Measurements from ENCODE around the gene FLACC1. TPM values are rescaled to one million over a fixed set of nuclear protein-coding genes. Genes with fewer than 3 reads are reported as not detected.
"Not testable (repeated sequence)": the region's sequence is repeated elsewhere in the genome, so short reads cannot be mapped to it uniquely, and the experiment has no call there.

Gene FLACC1, protein sequence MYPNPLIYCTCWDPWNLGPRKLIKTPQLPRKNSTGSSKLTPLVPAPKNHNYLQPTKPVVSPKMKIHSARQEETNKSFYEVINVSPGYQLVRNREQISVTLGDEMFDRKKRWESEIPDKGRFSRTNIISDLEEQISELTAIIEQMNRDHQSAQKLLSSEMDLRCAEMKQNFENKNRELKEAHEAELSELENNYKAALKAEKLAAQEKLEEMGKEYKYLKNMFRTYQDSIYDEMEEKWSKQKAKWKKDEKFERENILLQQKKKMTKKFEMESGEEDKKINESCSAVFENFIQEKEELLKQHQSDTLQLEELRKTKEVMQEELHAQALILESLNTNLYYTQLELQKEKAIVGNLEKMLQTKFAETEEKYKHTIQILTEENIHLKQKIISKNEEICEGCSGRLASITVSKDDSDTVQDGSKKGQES
- not detected in 2 replicates for total RNA-seq (2014; rRNA removed; shearing (Covaris generic))

DNA sequence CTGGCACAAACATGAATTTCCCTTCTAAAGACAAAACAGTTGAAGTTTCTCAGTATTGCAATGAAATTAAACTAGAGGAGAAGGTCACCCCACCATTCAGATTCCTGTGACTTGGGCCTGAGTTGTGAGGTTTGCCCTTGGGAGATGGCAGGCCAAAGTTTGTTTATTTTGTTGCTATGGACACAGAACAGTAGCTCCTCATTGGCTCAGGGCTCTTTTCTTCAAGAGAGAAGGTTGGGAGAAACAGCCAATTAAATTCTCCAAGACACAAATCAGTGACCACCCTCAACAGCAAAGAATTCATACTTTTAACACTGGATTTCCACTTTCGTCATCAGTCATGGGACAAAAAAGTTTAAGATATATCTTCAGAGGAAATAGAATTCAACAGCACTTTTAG, at the start of gene FLACC1:
TSS of gene FLACC1 (minus strand) at position 125 of the 400 bp plus-strand sequence. CDS start 5,941 bp downstream, outside the sequence.
- peak; percentile 53 for DNase-seq (ENCODE audit: low read depth)

DNA sequence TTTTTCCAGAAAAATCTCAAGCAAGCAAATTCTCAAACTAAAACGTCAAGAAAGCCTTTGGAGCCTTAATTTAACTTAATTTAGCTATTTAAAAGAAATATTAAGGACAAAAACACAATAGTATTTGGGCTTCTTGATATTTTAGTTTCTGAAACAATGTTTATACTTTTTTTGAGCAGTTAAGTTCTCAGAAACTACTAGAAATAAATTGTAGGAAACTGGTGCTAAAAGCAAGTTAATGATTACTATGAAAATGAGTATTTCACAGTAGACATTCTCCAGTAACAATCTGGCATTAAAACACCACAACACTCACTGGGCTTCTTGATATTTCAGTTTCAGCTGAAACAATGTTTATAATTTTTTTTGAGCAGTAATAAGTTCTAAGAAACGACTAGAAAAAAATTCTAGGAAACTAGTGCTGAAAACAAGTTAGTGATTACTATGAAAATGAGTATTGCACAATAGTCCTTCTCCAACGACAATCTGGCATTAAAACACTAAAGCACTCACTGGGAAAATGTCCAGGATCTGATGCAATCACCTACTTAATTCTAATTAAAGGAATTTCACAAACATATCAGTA, 49.0 kb upstream of the FLACC1 start:
- no peak for DNase-seq (ENCODE audit: low read depth)

DNA sequence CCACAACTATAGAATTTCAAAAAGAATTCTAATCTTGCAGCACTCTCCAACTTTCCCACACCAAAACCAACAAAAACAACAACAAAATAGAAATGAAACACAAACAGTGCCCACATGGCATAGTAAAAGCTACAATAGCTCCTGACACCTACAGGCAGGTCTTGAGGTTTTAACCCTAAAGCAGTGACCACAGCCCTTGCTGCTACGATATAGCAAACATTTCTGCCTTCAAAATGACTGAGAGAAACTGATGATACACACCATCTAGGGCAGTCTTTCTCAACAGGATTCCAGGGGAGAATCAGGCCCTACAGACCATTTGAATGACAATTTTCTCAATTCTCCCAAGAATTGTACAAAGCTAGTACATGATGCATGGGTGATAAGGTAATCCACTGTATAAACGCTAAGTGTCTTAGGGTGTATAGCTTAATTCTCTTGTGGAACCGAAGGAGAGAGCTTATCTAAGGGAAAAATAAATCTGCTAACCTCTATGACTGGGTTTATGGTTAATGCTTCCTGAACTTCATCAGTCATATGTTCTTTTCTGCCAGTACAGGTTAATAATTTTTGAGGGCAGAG, 47.6 kb upstream of the FLACC1 start:
- no peak for DNase-seq (ENCODE audit: low read depth)

DNA sequence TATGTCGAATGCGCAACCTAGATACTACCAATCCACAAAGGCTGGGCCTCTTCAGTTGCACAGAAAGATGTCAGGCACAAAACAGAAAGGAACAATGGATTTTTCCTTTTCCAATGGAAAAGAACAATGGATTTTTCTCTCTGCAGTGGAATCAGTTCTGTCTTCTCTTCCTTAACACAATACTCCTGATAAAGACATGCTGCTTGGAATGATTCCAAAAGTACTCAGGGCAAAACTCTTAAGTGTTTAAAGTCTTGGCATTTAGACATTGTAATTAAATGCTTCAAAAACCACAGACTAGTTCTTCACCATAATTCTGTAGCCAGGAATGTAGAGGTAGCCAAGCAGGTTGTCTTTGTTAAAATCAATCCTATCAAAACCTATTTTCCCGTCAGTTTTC, 46.7 kb upstream of the FLACC1 start:
- peak; percentile 22 for DNase-seq (ENCODE audit: low read depth)

DNA sequence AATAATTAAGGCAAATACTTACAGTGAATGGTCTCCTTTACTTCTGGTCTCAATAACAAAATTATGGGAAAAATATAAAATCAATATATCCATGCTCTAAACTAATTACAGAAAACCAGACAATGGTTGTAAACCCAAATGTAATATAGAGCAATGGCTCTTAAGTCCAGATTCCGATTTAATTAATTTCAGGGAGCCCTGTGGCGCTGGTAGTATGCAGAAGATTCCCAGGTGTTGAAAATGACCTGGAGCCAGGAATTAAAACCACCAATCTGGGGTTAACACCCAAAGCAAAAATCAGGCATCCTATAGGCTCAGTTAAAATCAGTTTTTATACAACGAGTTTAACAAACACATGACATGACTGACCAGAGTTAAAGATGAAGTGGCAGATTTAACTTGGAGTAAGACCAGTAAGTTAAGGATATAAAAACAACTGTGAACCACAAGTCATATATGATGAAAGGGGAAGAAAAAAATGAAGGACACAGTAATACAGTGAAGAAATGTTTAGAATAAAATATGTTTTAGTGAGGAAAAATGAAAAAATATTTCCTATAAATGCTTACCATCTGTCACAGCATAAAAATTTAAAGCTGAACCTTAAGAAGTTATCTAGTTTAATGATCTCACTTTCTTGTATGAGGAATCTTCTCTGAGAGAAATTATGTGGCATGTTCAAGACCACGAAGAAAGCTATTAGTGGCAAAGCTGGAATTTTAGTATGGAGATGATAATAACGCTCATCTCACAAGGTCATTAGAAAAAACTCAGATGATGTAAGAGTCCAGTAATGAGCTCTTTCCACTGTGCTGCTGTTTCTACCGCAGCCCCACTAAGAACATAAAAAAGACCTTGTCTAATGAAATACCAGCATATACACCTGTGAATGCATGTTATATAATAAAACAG, 45.8 kb upstream of the FLACC1 start:
- DNase-seq (ENCODE audit: low read depth) = no peak

DNA sequence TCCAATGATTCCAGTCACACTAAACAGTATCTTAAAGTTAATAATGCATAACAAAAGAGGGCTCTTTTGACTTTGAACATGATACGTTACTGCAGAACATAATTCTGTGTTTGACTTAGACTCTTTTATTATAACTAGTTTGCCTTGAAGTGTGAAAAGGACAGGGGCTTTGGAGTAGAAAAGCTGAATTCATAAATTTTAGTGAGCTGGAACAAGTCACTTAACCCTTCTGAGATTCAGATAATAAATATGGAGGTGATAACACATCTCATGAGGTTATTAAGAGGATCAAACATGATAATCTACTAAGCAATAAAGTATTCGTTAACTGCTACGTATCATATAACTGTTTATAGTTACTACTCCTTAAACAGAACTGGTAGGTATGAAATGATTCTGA, 44.7 kb upstream of the FLACC1 start:
- no peak for DNase-seq (ENCODE audit: low read depth)

DNA sequence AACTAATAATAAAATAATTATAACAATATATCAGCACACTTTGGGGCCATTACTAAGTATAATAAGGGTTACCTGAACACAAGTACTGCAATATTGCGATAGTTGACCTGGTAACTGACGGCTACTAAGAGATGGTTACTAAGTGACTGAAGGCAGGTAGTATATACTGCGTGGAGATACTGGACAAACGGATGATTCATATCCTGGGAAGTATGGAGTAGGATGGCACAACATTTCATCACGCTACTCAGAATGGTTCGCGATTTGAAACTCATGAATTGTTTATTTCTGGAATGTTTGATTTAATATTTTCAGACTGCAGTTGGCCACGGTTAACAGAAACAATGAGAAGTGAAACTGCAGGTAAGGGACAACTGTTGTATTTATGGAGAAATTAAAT, 39.5 kb upstream of the FLACC1 start:
- no peak for DNase-seq (ENCODE audit: low read depth)

DNA sequence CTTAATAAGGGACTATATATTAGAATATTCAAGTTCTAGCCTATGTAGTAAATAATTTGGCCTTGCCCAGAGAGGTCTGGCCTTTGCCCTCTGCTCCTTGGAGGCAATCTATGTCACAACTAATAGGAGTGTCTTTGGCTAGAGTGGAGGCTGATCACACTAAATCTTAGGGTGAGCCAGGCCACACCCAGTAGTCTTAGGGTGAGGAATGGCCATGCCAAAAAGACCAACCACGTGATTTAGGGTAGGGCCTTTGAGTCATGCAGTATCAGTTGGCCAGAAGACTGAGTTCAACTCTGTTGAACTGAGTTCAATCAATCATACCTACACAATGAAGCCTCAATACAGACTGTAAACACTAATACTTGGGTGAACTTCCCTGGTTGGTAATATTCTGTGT, 26.0 kb upstream of the FLACC1 start:
- DNase-seq (ENCODE audit: low read depth) = no peak

DNA sequence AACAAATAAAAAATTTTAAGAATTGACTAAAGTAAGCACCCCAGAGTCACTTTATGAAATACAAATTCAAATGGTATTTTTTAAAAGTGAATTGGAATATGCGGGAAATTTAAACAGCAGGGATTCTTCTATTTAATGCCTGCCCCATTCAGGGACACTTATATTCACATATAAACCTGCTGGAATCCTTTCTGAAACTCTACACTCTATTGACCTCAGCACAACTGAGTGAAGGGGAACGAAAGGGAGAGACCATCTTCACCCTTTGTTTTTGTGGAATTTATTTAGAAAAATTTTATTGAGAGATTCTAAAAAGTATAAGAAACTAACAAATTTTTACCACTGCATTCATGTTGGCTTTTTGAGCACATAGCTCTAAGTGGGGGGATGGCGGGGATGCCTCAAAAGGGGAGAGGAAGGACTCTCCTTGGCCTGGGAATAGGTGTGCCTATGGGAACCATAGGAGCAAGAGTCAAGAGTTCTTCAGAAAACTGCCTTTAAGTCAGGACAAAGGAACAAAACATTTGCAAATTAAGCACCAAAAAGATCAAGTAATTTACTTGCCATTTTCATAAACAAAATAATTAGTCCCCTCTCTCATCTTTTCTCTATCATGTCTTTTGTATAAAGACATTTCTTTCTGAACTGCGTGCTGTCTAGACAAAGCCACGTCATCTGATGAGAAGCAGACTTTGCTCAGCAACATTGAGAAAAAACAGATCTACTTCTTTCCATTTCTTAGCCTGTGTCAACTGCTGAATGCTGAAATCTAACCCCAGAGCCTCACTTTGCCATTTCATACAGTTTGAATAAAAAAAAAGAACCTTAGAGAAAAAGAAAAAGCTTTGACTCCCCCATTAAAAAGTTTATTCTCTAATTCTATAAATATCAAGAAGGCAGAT, 21.6 kb upstream of the FLACC1 start:
- no peak for DNase-seq (ENCODE audit: low read depth)

DNA sequence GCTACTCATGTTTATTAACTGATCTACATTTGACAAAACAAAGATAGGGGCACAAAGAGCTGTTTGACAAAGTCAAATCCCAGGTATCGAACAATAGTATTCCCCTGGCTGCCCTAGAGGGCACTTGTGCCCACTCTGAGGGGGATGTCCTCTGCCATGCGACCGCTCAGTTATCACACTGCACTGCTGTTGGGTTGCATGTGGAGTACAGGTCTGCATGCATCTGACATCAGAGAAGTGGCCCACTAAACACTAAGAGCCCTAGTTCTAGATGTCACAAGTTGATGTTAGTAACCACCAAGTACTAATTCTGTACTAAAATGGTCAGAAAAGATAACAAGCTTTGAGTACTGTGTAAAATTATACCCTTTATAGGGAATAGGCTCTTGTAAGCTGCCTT, 20.1 kb upstream of the FLACC1 start:
- no peak for DNase-seq (ENCODE audit: low read depth)

DNA sequence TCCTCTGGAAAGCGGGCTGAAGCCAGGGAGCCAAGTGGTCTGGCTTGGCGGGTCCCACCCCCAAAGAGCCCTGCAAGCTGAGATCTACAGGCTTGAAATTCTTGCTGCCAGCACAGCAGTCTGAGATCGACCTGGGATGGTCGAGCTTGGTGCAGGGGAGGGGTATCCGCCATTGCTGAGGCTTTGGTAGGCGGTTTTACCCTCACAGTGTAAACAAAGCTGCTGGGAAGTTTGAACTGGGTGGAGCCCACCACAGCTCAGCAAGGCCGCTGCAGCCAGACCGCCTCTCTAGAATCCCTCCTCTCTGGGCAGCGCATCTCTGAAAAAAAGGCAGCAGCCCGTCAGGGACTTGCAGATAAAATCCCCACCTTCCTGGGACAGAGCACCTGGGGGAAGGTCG, 12.6 kb upstream of the FLACC1 start:
- no peak for DNase-seq (ENCODE audit: low read depth)

DNA sequence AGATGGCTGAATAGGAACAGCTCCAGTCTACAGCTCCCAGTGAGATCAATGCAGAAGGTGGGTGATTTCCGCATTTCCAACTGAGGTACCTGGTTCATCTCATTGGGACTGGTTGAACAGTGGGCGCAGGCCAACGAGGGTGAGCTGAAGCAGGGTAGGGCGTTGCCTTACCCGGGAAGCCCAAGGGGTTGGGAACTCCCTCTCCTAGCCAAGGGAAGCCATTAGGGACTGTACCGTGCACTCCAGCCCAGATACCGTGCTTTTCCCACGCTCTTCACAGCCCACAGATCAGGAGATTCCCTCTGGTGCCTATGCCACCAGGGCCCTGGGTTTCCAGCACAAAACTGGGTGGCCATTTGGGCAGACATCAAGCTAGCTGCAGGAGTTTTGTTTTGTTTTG, 12.2 kb upstream of the FLACC1 start:
- DNase-seq (ENCODE audit: low read depth) = not testable (repeated sequence)

DNA sequence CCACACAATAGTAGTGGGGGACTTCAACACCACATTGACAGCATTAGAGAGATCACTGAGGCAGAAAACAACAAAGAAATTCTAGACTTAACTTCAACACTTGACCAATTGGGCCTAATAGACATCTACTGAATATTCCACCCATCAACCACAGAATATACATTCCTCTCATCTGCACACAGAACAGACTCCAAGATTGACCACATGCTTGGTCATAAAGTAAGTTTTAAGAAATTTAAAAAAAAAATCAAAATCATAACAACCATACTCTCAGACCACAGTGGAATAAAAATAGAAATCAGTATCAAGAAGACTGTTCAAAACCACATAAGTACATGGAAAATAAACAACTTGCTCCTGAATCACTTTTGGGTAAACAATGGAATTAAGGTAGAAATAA, 9.0 kb upstream of the FLACC1 start:
- no peak for DNase-seq (ENCODE audit: low read depth)

DNA sequence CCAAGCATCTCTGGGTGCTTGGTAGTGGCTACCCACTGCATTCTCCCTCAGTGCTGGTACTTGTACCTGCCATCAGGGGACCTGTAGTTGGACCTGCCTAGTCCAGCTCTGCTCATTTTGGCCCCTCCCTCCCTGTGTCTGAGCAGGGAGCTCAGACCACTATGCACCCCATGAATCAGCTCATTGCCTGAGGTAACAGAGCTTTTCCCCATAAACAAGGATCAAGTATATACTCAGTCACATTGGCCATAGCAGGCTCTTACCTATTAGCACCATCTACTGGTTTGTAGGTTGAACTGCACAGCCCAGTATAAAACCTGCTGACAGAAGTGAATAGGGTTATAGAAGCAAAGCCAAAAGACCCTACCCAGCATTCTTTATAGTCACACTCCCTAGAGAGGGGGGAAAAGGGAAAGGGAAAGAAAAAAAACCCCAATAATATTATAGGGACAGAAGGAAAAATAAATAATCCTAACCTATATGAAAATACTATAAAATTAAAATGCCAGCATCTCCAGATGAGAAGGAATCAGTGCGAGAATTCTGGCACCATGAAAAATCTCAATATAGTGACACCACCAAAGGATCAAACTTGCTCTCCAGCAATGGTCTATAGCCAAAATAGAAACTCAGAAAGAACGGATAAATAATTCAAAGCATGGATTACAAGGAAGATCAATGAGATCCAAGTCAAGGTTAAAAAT, 6.9 kb upstream of the FLACC1 start:
- DNase-seq (ENCODE audit: low read depth) = peak; percentile 34

DNA sequence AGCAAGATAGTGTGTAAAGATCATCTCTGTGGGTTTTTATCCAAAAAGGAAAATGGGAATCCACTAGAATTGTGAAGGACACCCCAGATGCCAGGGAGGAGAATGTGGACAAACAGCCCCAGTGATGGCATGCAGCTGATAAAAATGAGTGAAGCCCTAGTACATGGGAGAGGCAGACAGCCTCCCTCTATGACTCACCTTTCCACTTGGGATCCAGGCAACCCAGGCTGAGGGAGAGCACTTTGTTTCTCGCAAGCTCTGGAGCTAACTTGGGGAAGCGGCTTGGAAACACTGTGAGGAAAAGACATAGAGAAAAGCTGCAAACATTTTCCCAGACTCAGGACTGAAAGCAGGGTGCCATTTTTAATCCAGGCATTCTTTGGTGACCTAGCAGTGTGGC, 5.3 kb upstream of the FLACC1 start:
- DNase-seq (ENCODE audit: low read depth) = no peak

DNA sequence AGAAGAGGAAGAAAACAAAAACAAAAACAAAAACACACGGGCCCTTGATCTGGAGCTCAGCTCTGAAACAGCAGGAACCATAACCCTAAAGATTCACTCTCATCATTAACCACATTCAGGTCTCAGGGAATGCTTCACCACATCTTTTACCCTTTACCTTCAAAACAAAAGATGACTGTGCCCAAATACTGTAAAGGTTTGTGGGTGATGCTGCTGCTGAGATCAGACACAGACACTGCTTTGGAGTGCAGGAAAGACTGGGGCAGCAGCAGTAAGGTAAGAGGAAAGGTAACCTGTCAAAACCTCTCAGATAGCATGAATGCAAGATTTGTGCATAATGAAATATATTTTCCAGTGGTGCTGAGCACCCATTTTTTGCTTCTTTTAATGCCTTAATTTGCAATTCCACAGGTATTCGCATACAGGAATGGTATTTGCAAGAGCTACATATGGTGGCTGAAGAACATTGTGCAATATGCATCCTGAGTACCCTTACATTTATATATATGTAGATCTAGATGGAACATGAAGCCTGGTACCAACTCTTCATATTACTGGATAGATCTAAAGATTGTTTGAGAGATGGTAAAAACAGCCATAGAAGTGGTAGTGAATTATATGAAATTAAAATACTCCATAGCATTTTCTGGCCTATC, 4.1 kb upstream of the FLACC1 start:
- DNase-seq (ENCODE audit: low read depth) = no peak

DNA sequence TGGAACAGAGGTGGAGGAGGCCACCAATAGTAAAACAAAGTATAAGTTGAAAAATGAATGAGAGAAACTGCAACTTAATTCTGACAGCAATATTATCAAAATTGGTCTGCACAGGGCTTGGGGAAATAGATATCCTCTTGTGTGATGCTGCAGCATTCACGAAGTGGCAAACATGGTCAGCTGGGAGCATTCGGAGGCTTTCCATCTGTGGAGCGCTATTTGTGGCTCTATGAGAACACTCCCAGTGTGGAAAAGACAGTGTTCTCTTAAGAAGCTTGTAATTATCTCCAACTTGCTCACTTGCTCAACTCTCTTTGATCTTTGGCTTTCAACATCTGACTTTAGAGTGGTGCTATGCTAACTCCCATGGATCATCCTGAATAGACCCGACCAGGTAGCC, 3.1 kb upstream of the FLACC1 start:
- DNase-seq (ENCODE audit: low read depth) = no peak

DNA sequence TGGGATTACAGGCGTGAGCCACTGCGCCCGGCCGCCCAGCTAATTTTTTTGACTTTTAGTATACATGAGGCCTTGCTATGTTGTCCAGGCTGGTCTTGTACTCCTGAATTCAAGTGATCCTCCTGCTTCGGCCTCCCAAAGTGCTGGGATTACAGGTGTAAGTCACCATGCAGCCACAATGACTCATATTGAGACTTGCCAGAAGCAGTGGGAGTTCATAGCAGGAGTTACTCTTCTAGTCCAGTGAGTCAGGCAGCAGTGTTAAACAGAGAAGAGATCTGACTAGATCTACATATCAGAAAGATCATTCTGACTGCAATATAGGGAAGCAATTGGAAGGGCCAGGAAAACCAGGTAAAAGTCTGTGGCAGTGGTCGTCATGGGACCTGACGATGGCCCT, 1.5 kb upstream of the FLACC1 start:
- DNase-seq (ENCODE audit: low read depth) = peak; percentile 85

DNA sequence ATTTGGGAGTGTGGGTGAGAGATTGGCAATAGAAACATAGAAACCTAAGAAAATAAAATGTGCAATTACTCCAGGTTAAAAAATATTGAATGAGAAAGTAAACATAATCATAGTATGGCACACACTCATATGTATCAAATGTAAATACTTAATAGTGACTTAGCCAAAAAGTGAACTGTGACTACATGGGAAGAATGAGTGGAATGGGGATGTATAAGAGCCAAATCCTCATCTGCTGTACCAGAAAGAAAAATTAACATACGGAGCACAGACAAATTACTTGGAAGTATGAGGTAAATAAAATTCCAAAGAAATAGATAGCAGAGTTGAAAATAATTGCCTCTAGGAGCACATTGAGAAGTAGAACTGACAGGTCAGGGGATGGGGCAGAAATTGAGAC, 4.0 kb downstream of the FLACC1 start:
- no peak for DNase-seq (ENCODE audit: low read depth)

DNA sequence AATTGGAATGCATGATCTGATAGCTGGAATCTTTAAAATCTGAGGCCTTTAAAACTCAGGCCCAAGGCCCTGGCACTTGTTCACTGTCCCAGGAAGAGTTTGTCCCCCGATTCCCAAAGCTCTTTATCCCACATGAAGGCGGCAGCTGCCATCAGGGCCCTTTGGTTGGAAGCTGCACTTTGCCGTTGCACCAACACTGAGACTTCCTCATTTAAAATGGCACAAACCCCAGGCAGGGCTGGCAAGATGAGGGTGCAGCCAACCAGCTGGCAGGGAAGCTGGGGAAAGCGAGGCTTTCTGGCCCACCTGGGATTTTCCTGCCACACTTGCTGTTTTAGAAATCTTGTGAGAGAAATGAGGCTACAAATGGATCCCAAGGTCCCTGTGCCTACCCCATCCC, 6.3 kb downstream of the FLACC1 start:
- DNase-seq (ENCODE audit: low read depth) = no peak

Measured in Daoy (cell line).